WERI-Rb-1 (cell line): Measurements from ENCODE around the gene TBX2.

ENCODE experiments used
- DNase-seq: peaks from one replicate; pipeline ENCODE4 v3.0.0-alpha.2; 2020
- H3K27ac ChIP-seq: fragments of 250-450 bp; sonication (Bioruptor Pico); 2 replicates; pipeline ENCODE4 v1.5.1; 2020; ENCODE audit warnings: mild to moderate bottlenecking, moderate library complexity
- H3K27me3 ChIP-seq: fragments of 250-450 bp; sonication (Bioruptor Pico); 2 replicates; pipeline ENCODE4 v1.5.1; 2021; ENCODE audit warnings: mild to moderate bottlenecking, low read depth, moderate library complexity; ENCODE audit not compliant: insufficient read depth, severe bottlenecking
- H3K36me3 ChIP-seq: fragments of 250-450 bp; sonication (Bioruptor Pico); 2 replicates; pipeline ENCODE4 v1.5.1; 2020; ENCODE audit warnings: mild to moderate bottlenecking, moderate library complexity
- H3K4me3 ChIP-seq: 2 replicates; pipeline ENCODE4 v1.5.1; 2011; ENCODE audit warnings: low read depth, mild to moderate bottlenecking, control low read depth, low read length
- H3K9me3 ChIP-seq: fragments of 250-450 bp; sonication (Bioruptor Pico); 2 replicates; pipeline ENCODE4 v1.5.1; 2021; ENCODE audit warnings: mild to moderate bottlenecking, moderate library complexity; ENCODE audit not compliant: severe bottlenecking
- TF ChIP-seq, protein P1 (sequence below): IDR thresholded peaks from 2 replicates; pipeline ENCODE4 v1.5.1; 2011; ENCODE audit warnings: low read depth, mild to moderate bottlenecking, control low read depth, inconsistent platforms, low read length

Gene TBX2

GRCh38 chr17:61384354-61384691 is 15.3 kb upstream of the TBX2 start:
- DNase-seq: no peak
- no peaks in the 10 kb centered on the region for H3K27me3 ChIP-seq
- H3K36me3 ChIP-seq: no peaks in the 10 kb centered on the region
- no peak overlapping the region for H3K27ac ChIP-seq
- H3K9me3 ChIP-seq: no peaks in the 10 kb centered on the region
- TF ChIP-seq, protein P1, sequence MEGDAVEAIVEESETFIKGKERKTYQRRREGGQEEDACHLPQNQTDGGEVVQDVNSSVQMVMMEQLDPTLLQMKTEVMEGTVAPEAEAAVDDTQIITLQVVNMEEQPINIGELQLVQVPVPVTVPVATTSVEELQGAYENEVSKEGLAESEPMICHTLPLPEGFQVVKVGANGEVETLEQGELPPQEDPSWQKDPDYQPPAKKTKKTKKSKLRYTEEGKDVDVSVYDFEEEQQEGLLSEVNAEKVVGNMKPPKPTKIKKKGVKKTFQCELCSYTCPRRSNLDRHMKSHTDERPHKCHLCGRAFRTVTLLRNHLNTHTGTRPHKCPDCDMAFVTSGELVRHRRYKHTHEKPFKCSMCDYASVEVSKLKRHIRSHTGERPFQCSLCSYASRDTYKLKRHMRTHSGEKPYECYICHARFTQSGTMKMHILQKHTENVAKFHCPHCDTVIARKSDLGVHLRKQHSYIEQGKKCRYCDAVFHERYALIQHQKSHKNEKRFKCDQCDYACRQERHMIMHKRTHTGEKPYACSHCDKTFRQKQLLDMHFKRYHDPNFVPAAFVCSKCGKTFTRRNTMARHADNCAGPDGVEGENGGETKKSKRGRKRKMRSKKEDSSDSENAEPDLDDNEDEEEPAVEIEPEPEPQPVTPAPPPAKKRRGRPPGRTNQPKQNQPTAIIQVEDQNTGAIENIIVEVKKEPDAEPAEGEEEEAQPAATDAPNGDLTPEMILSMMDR: no peak
- no peak overlapping the region for H3K4me3 ChIP-seq

- Histone ChIP-seq H3K36me3 (no peaks in the 10 kb centered on the region), H3K9me3 (no peaks in the 10 kb centered on the region), H3K27ac (peak overlapping the region; percentile 65), H3K4me3 (no peak overlapping the region), H3K27me3 (no peaks in the 10 kb centered on the region)
- DNase-seq: no peak
- TF ChIP-seq, protein P1: no peak
Measured at GRCh38 chr17:61384692-61385576, 14.7 kb upstream of the TBX2 start.

DNA sequence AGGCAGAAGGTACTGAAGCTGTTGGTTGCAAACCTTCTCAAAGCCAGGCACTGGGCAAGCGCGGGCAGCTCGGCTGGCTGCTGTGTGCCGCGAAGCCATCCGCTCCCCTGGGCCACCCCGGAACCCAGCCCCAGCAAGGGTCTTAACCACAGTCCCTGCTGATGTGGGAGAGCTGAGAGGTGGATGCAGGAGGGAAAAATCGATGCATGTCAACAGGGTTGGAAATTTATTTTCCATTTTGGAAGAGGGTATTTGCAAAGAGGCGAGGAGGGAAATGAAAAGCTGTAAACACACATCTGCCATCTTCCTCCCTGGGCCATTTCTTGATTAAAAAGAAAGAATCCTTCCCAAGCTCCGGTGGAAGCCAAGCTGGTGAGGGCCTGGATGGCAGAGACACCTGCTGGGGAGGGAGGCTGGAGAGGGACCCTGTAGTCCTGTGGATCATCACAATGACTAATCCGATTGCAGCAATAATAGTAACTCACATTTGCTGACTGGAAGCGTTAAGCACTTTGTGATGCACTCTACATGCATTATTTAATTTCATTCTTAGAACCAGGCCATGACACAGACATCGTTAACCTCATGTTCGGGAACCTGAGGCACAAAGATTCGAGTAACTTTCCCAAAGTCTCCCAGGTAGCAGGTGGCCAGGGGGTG is 13.9 kb upstream of the TBX2 start:
- no peaks in the 10 kb centered on the region for H3K36me3 ChIP-seq
- TF ChIP-seq, protein P1: peak; percentile 38; the same call in 1 of the 2 replicates
- H3K9me3 ChIP-seq: no peaks in the 10 kb centered on the region
- peak overlapping the region; percentile 65 for H3K27ac ChIP-seq
- no peak overlapping the region for H3K4me3 ChIP-seq
- peak; percentile 89 for DNase-seq
- no peaks in the 10 kb centered on the region for H3K27me3 ChIP-seq

DNA sequence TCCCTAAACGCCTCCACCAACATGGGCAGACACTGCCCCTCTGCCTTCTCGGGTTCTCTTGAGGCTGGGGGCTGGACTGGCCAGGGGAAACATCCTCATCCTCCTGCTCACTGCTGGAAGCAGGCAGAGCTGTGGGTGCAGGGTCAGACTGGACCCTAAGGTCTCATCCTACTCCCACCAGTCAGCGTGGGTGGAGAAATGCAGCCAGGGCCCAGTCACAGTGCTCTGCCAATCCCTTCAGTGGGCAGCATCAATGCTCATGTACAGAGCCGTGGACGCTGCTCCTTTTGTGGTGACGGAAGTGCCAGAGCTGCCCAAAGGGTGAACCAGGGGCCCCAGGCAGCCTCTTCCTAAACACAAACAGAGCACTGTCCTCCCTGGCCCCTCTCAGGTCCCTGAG is 13.4 kb upstream of the TBX2 start:
- no peaks in the 10 kb centered on the region for H3K27me3 ChIP-seq
- H3K9me3 ChIP-seq: no peaks in the 10 kb centered on the region
- H3K4me3 ChIP-seq: no peak overlapping the region
- TF ChIP-seq, protein P1: no peak
- DNase-seq: no peak
- no peaks in the 10 kb centered on the region for H3K36me3 ChIP-seq
- H3K27ac ChIP-seq: peak overlapping the region; percentile 64

GRCh38 chr17:61387011-61387410 is 12.6 kb upstream of the TBX2 start:
- Histone ChIP-seq H3K36me3 (no peaks in the 10 kb centered on the region), H3K27me3 (no peaks in the 10 kb centered on the region), H3K27ac (no peak overlapping the region), H3K4me3 (no peak overlapping the region), H3K9me3 (no peaks in the 10 kb centered on the region)
- TF ChIP-seq, protein P1: no peak
- DNase-seq: no peak
